CD4-positive, alpha-beta memory T cell (primary cell): ENCODE data around the gene CHCHD4. TPM values are rescaled to one million over a fixed set of nuclear protein-coding genes. Genes with fewer than 3 reads are reported as not detected.

ENCODE experiments used
- CTCF ChIA-PET: fragments of 350-600 bp; sonication (Branson Sonifier 250); formaldehyde crosslinking; loops from one replicate; lab custom pipeline; 2021; ENCODE audit warnings: inconsistent platforms; ENCODE audit not compliant: partially characterized antibody; lab: Charles Lee
- POLR2A ChIA-PET: fragments of 350-600 bp; sonication (Branson Sonifier 250); formaldehyde crosslinking; loops from one replicate; lab custom pipeline; 2021; ENCODE audit not compliant: partially characterized antibody; lab: Charles Lee
- DNase-seq, 5 donors: peaks; one replicate each; pipeline versions ENCODE4 v3.0.0 to v3.0.0-alpha.2; 2020 to 2022; ENCODE audit warnings: mixed read lengths in 1 of 5
- H3K27ac ChIP-seq: one replicate; pipeline ENCODE4 v1.7.0; 2013; ENCODE audit warnings: low read depth, low read length
- H3K27me3 ChIP-seq: 2 replicates; pipeline ENCODE4 v1.7.0; 2013; ENCODE audit warnings: mild to moderate bottlenecking, low read length, moderate library complexity; ENCODE audit not compliant: insufficient read depth
- H3K36me3 ChIP-seq: 2 replicates; pipeline ENCODE4 v1.7.0; 2013; ENCODE audit warnings: mild to moderate bottlenecking, low read length, moderate library complexity; ENCODE audit not compliant: insufficient read depth
- H3K4me1 ChIP-seq: 2 replicates; pipeline ENCODE4 v1.7.0; 2013; ENCODE audit warnings: mild to moderate bottlenecking, low read length, moderate library complexity; ENCODE audit not compliant: insufficient read depth
- H3K4me3 ChIP-seq, 2 donors: one replicate each; pipeline ENCODE4 v1.7.0; 2013; ENCODE audit warnings: low read length in 2 of 2, mild to moderate bottlenecking in 1 of 2
- H3K9me3 ChIP-seq, 2 donors: one replicate each; pipeline ENCODE4 v1.7.0; 2013; ENCODE audit warnings: low read length in 2 of 2, control low read depth in 1 of 2; ENCODE audit not compliant: control insufficient read depth in 1 of 2
- H3K27ac Mint-ChIP-seq, 7 donors: one replicate each; pipeline ENCODE4 v1.8.0; 2020 to 2021; ENCODE audit warnings: mixed read lengths in 7 of 7, mild to moderate bottlenecking in 6 of 7, inconsistent platforms in 3 of 7, moderate library complexity in 3 of 7
- H3K27me3 Mint-ChIP-seq, 2 donors: one replicate each; pipeline ENCODE4 v1.8.0; 2020 to 2021; ENCODE audit warnings: mixed read lengths in 2 of 2
- H3K36me3 Mint-ChIP-seq, 2 donors: one replicate each; pipeline ENCODE4 v1.8.0; 2020 to 2021; ENCODE audit warnings: mixed read lengths in 2 of 2, inconsistent platforms in 1 of 2, mild to moderate bottlenecking in 1 of 2
- H3K4me1 Mint-ChIP-seq, 4 donors: one replicate each; pipeline ENCODE4 v1.8.0; 2020 to 2021; ENCODE audit warnings: mixed read lengths in 4 of 4, mild to moderate bottlenecking in 1 of 4
- H3K4me3 Mint-ChIP-seq, 8 donors: one replicate each; pipeline ENCODE4 v1.8.0; 2020 to 2021; ENCODE audit warnings: mixed read lengths in 8 of 8, mild to moderate bottlenecking in 7 of 8, moderate library complexity in 6 of 8, inconsistent platforms in 3 of 8
- H3K9me3 Mint-ChIP-seq, 8 donors: one replicate each; pipeline ENCODE4 v1.8.0; 2020 to 2021; ENCODE audit warnings: mixed read lengths in 8 of 8, mild to moderate bottlenecking in 5 of 8, inconsistent platforms in 3 of 8, moderate library complexity in 1 of 8
- intact Hi-C: fragments of 100-400 bp; cut with micrococcal nuclease; formaldehyde crosslinking; loops from one replicate; pipeline ENCODE4 v1.15.1; 2023
- polyA plus RNA-seq, 2 donors: library from polyadenylated mRNA; unstranded; fragments of 300-500 nt; fragmentation: Illumina TruSeq; gene quantifications; one replicate each; pipeline ENCODE4 v1.2.3, GENCODE V29; 2021
- total RNA-seq, 2 experiments: library from RNA; stranded (reverse); gene quantifications; one replicate each; pipeline ENCODE4 v1.2.3, GENCODE V29; 2021

CHCHD4 gene
- total and polyA plus RNA-seq, 4 experiments from 2014 or later: 7.5 to 17.5 (median 13.4) TPM

- Histone ChIP-seq H3K4me3 (no peak overlapping the region), H3K27me3 (no peaks in the 10 kb centered on the region), H3K4me1 (peaks cover 47% of the 10 kb centered on the region), H3K9me3 (no peaks in the 10 kb centered on the region), H3K27ac (peak overlapping the region; percentile 95), H3K36me3 (peaks cover 40% of the 10 kb centered on the region)
- POLR2A ChIA-PET: interaction anchor here (0.8 to 18.6 kb wide), 4 partner anchors 13 to 286 kb away, joined by 3 to 342 read pairs (median 112); partner anchors contain the start of genes CHCHD4, LSM3, TMEM43 and XPC
- DNase-seq: no peak
- no peaks in the 10 kb centered on the region for H3K9me3 Mint-ChIP-seq
- peaks cover 23 to 60% of the 10 kb centered on the region in 2 donors for H3K36me3 Mint-ChIP-seq
- H3K4me1 Mint-ChIP-seq: peaks cover 35 to 57% (median 45%) of the 10 kb centered on the region in 4 donors
- CTCF ChIA-PET: interaction anchor here (3.8 to 5.8 kb wide), 2 partner anchors 22 to 29 kb away, joined by 18 to 41 read pairs; partner anchors contain the start of genes CHCHD4 and TMEM43
- H3K4me3 Mint-ChIP-seq: no peak overlapping the region
- intact Hi-C loops: no loop called here
- no peaks in the 10 kb centered on the region for H3K27me3 Mint-ChIP-seq
- peak overlapping the region; percentile 96 to 100 (median 100) for H3K27ac Mint-ChIP-seq
Measured at GRCh38 chr3:14146381-14147065, 21.9 kb upstream of the CHCHD4 start.

DNA sequence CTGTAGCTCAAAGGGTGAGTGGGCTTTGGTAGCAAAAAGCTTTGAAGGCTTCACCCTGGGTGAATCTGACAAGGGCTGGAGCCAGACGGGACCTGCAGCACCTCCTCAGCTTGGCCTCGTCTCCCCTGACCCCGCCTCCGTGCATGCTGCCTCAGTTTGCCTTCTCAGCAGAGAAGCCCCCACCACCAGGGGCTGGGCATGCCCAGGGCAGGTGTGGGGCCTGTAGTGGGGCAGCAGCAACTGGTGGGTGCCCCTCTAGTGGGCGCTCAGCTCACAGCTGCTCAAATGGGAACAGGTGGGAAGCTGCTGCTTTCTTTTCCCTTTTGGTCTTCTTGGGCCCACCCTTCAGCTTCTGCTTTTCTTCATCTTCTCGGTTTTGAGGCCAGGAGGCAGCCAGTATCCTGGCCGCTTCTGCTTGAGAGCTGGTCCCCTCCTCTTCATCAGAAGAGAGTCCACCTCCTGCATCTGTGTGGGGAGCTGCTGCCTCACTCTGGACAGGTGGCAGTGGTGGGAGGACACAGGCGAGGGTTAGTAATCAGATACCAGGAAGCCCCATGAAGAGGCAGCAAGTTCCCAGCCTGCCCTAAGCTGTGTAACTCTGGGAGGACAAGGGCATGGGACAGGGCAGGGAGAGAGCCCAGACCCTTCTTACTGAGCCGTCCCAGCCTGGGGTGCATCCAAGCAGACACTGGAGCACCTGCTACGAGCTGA lies 21.2 kb upstream of the CHCHD4 start:
- H3K4me1 ChIP-seq: peaks cover 54% of the 10 kb centered on the region
- intact Hi-C loops: no loop called here
- peak overlapping the region; percentile 95 for H3K27ac ChIP-seq
- H3K4me3 ChIP-seq: no peak overlapping the region
- ChIA-PET POLR2A (interaction anchor here (0.6 to 18.6 kb wide), 8 partner anchors 13 to 803 kb away, joined by 3 to 342 read pairs (median 4); partner anchors contain the start of genes CHCHD4, LSM3, TMEM43 and XPC), CTCF (interaction anchor here (1.2 to 5.8 kb wide), 6 partner anchors 14 to 249 kb away, joined by 7 to 41 read pairs (median 13); partner anchors contain the start of genes CHCHD4, LSM3, TMEM43 and XPC)
- Mint-ChIP-seq H3K9me3 (no peaks in the 10 kb centered on the region), H3K4me1 (peaks cover 41 to 64% (median 51%) of the 10 kb centered on the region in 4 donors), H3K36me3 (peaks cover 21 to 61% of the 10 kb centered on the region in 2 donors), H3K27ac (peak overlapping the region; percentile 96 to 100 (median 100)), H3K27me3 (no peaks in the 10 kb centered on the region), H3K4me3 (peak overlapping the region in 3 of 8 donors; percentile 34 to 54 (median 48))
- H3K9me3 ChIP-seq: no peaks in the 10 kb centered on the region
- peaks cover 40% of the 10 kb centered on the region for H3K36me3 ChIP-seq
- no peaks in the 10 kb centered on the region for H3K27me3 ChIP-seq
- no peak for DNase-seq

DNA sequence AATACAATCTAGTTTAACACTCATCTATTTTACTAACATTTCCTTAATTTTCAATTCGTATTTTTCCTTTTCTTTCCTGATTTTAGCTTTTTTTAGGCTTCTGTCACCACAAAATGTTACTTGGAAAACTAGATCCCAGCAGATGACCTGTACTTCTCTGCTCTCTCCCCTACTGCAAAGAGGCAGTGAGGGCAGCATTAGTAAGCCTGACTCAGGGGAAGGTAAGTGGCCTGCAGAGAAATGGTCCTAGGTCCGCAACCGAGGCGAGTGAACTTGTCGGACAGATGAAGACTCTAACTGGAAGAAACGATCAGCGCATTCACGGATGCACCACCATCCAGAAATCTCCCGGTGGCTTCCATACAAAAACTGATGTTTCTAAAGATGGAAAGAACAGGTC lies 20.6 kb upstream of the CHCHD4 start:
- DNase-seq: no peak
- Mint-ChIP-seq H3K36me3 (peaks cover 19 to 58% of the 10 kb centered on the region in 2 donors), H3K9me3 (no peaks in the 10 kb centered on the region), H3K27me3 (no peaks in the 10 kb centered on the region), H3K27ac (peak overlapping the region; percentile 95 to 100 (median 100)), H3K4me3 (peak overlapping the region in 4 of 8 donors; percentile 18 to 89 (median 83)), H3K4me1 (peaks cover 45 to 70% (median 56%) of the 10 kb centered on the region in 4 donors)
- peak overlapping the region; percentile 95 for H3K27ac ChIP-seq
- no peaks in the 10 kb centered on the region for H3K27me3 ChIP-seq
- H3K4me3 ChIP-seq: peak overlapping the region in 1 of 2 donors; percentile 29
- intact Hi-C loops: no loop called here
- peaks cover 36% of the 10 kb centered on the region for H3K36me3 ChIP-seq
- POLR2A ChIA-PET: interaction anchor here (0.6 to 18.6 kb wide), 13 partner anchors 14 to 804 kb away, joined by 3 to 342 read pairs (median 3); partner anchors contain the start of genes CHCHD4, HDAC11, LSM3 and TMEM43
- CTCF ChIA-PET: interaction anchor here (1.1 to 5.8 kb wide), 10 partner anchors 8 to 257 kb away, joined by 3 to 41 read pairs (median 7); partner anchors contain the start of genes CHCHD4, LSM3, SLC6A6 and TMEM43
- H3K9me3 ChIP-seq: no peaks in the 10 kb centered on the region
- H3K4me1 ChIP-seq: peaks cover 60% of the 10 kb centered on the region

DNA sequence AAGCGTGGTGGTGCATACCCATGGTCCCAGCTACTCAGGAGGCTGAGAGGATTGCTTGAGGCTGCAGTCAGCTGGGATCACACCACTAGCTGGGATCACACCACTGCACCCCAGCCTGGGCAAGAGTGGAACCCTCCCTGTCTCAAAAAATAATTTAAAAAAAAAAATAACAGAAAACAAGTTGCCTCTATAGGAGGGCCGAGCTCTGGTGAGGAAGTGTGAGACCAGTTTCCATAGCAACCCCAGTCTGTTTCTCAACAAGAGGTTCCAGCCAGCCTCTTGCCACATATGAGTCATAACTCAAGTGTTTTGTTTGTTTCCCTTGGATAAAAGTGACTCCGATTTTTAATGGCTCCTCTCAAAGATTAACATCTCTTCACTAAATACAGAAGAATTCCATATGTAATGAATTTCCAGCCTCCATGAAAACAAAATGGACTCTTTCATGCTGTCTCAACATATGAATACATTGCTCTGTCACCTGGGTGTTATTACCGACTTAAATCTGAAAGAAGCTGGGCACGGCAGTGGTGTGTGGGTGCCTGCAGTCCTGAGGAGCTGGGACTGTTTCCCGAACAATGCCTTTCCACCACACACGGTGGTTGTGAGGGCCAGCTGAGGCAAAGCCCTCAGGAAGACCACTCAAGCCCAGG lies 19.9 kb upstream of the CHCHD4 start:
- Mint-ChIP-seq H3K27ac (peak overlapping the region; percentile 95 to 100 (median 100)), H3K4me1 (peaks cover 45 to 72% (median 60%) of the 10 kb centered on the region in 4 donors), H3K9me3 (no peaks in the 10 kb centered on the region), H3K36me3 (peaks cover 20 to 61% of the 10 kb centered on the region in 2 donors), H3K27me3 (no peaks in the 10 kb centered on the region), H3K4me3 (peak overlapping the region; percentile 73 to 89 (median 82))
- H3K36me3 ChIP-seq: peaks cover 38% of the 10 kb centered on the region
- CTCF ChIA-PET: interaction anchor here (1.1 to 5.8 kb wide), 11 partner anchors 8 to 259 kb away, joined by 3 to 41 read pairs (median 7); partner anchors contain the start of genes CHCHD4, LSM3, SLC6A6 and TMEM43
- intact Hi-C loops: loop anchor here (1.0 to 5.0 kb wide), 3 partner anchors 20 to 247 kb away; partner anchors contain the start of genes CHCHD4, LSM3 and XPC
- no peaks in the 10 kb centered on the region for H3K9me3 ChIP-seq
- peak overlapping the region in 1 of 2 donors; percentile 29 for H3K4me3 ChIP-seq
- H3K4me1 ChIP-seq: peaks cover 67% of the 10 kb centered on the region
- POLR2A ChIA-PET: interaction anchor here (0.6 to 18.6 kb wide), 18 partner anchors 16 to 805 kb away, joined by 3 to 342 read pairs (median 3); partner anchors contain the start of genes CCDC174, CHCHD4, HDAC11 and LSM3
- no peaks in the 10 kb centered on the region for H3K27me3 ChIP-seq
- H3K27ac ChIP-seq: peak overlapping the region; percentile 95
- peak; percentile 87 to 96 (median 93) for DNase-seq

DNA sequence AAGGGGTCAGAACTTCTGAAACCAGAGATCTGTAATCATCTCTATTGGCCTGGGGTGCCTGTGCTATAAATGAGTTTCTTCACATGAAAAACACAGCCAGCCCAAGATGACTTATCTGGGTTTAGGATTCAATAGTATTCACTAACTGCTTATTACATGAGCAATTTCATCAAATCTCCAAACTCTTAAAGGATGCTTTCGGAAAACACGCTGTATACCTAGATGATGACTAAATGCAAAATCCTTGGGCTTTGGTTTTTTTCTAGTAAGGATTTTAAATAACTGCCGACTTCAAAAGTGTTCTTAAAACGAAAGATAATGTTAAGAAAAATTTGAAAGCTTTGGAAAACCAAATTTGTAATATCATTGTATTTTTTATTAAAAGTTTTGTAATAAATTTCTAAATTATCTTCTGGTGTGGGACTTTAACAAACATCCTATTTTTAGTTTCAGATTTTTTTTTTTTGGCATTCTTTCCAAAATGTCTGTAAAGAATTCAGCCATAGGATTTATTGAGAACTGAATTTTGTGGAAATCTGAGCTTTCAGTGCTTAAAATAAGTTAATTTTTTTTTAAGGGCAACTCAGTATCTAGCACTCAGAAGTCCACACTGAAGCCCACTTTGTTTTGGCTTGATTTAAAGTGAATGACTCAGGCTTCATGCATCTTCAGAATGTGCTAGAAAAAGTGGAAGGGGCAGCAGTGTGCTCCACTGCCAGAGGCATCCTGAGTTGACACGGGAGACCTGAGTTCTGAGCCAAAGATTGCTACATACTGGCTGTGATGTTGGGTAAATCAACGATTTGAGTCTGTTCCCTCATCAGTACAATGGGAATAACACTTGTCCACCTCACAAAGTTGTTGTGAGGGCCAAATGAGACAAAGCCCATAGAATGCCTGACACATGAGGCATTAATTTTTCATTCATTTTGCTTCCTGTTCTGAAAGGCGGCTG lies 18.9 kb upstream of the CHCHD4 start:
- DNase-seq: peak in 1 of 5 donors; percentile 46
- Histone ChIP-seq H3K4me1 (peaks cover 67% of the 10 kb centered on the region), H3K4me3 (no peak overlapping the region), H3K9me3 (no peaks in the 10 kb centered on the region), H3K27me3 (no peaks in the 10 kb centered on the region), H3K27ac (peak overlapping the region; percentile 95), H3K36me3 (peaks cover 37% of the 10 kb centered on the region)
- Mint-ChIP-seq H3K9me3 (no peaks in the 10 kb centered on the region), H3K4me1 (peaks cover 47 to 78% (median 62%) of the 10 kb centered on the region in 4 donors), H3K36me3 (peaks cover 24 to 63% of the 10 kb centered on the region in 2 donors), H3K4me3 (peak overlapping the region; percentile 58 to 89 (median 83)), H3K27me3 (no peaks in the 10 kb centered on the region), H3K27ac (peak overlapping the region; percentile 95 to 100 (median 100))
- intact Hi-C loops: loop anchor here (1.0 to 5.0 kb wide), 3 partner anchors 19 to 246 kb away; partner anchors contain the start of genes CHCHD4, LSM3 and XPC
- ChIA-PET POLR2A (interaction anchor here (0.7 to 18.6 kb wide), 16 partner anchors 15 to 729 kb away, joined by 3 to 342 read pairs (median 5); partner anchors contain the start of genes CCDC174, CHCHD4, LSM3 and SLC6A6), CTCF (interaction anchor here (1.5 to 5.8 kb wide), 8 partner anchors 9 to 258 kb away, joined by 4 to 41 read pairs (median 9); partner anchors contain the start of genes CHCHD4, LSM3, TMEM43 and XPC)
